Transverse colon (tissue), 4 donors: ENCODE measurements around the gene GOLT1B. TPM values are rescaled to one million over a fixed set of nuclear protein-coding genes. Genes with fewer than 3 reads are reported as not detected.

Experiments used
- DNase-seq: peaks from one replicate; pipeline ENCODE4 v3.0.0-alpha.2; 2019
- H3K27ac ChIP-seq, 4 donors: fragments of 200-600 bp; sonication (generic); 2 replicates each; pipeline ENCODE4 v1.5.1; 2016 to 2018; ENCODE audit warnings: inconsistent platforms in 4 of 4
- H3K27me3 ChIP-seq: fragments of 200-600 bp; sonication (generic); 2 replicates; pipeline ENCODE4 v1.5.1; 2017; ENCODE audit warnings: inconsistent platforms
- H3K36me3 ChIP-seq, 4 donors: fragments of 200-600 bp; sonication (generic); 2 replicates each; pipeline ENCODE4 v1.5.1; 2017 to 2019; ENCODE audit warnings: inconsistent platforms in 4 of 4
- H3K4me1 ChIP-seq, 4 donors: fragments of 200-600 bp; sonication (generic); 2 replicates each; pipeline ENCODE4 v1.5.1; 2017 to 2020; ENCODE audit warnings: inconsistent platforms in 4 of 4
- H3K4me3 ChIP-seq, 4 donors: fragments of 200-600 bp; sonication (generic); 1 replicate in 1 of 4; 2 replicates in 3 of 4; pipeline versions ENCODE4 v1.5.1 to v1.6.1; 2017 to 2019; ENCODE audit warnings: inconsistent platforms in 4 of 4
- H3K9me3 ChIP-seq, 2 donors: fragments of 200-600 bp; sonication (generic); 2 replicates each; pipeline ENCODE4 v1.5.1; 2017 to 2019; ENCODE audit warnings: inconsistent platforms in 2 of 2
- CTCF ChIP-seq, 5 experiments: fragments of 200-600 bp in 3 of 5; fragments of 450-650 bp in 2 of 5; sonication (generic) in 3 of 5; IDR thresholded peaks; 1 replicate in 2 of 5; 2 replicates in 3 of 5; pipeline ENCODE4 v1.5.1; 2016 to 2017; ENCODE audit warnings: antibody characterized with exemption in 5 of 5, inconsistent platforms in 3 of 5, mild to moderate bottlenecking in 2 of 5, moderate library complexity in 1 of 5
- EP300 ChIP-seq: sonication (generic); formaldehyde crosslinking; IDR thresholded peaks from one replicate; pipeline ENCODE4 v1.6.1; 2017; ENCODE audit warnings: antibody characterized with exemption, low read depth
- POLR2A ChIP-seq: fragments of 450-650 bp; IDR thresholded peaks from one replicate; pipeline ENCODE4 v1.6.1; 2016; ENCODE audit warnings: antibody characterized with exemption, mild to moderate bottlenecking, moderate library complexity
- POLR2AphosphoS5 ChIP-seq, 3 donors: sonication (generic); formaldehyde crosslinking; IDR thresholded peaks; one replicate each; pipeline ENCODE4 v1.6.1; 2016; ENCODE audit warnings: antibody characterized with exemption in 3 of 3
- WGBS, 2 donors: methylation state at CpG; one replicate each; pipeline ENCODE4 v1.1.5; 2018; ENCODE audit warnings: low coverage in 1 of 2; 5-methylcytosine and 5-hydroxymethylcytosine counted together
- in situ Hi-C, 4 donors: fragments of 200-750 bp; cut with MboI; loops; one replicate each; pipeline versions ENCODE4 v1.15.0 to v1.15.1; 2017; ENCODE audit warnings: low sequenced_read_pairs in 3 of 4, low pct_ligation_motif_present in 1 of 4, low pct_unique_long_range_greater_than_20kb in 1 of 4
- intact Hi-C: fragments of 100-400 bp; cut with DNase I; formaldehyde crosslinking; loops from one replicate; pipeline ENCODE4 v1.15.1; 2023; ENCODE audit warnings: low total_unique reads
- total RNA-seq, 4 donors: library from RNA; depleted of rRNA; stranded (reverse); fragments of >200 nt; gene quantifications; one replicate each; pipeline ENCODE4 v1.1.0, GENCODE V29; 2016

GOLT1B gene
- total RNA-seq, 4 donors from 2014 or later = 8.6 to 14.6 (median 13.1) TPM

- no peaks in the 10 kb centered on the region for H3K36me3 ChIP-seq
- WGBS, 2 donors = 42 to 53% methylated on average over 4 of the region's 4 CpGs
- intact Hi-C loops (no loop called here), in situ Hi-C loops (no loop called here)
- no peak overlapping the region for H3K27ac ChIP-seq
- TF ChIP-seq POLR2A (no peak), CTCF (IDR thresholded peaks at IDR 0.05) (no peak), EP300 (no peak), POLR2AphosphoS5 (IDR thresholded peaks at IDR 0.05) (no peak)
- no peaks in the 10 kb centered on the region for H3K27me3 ChIP-seq
- H3K4me3 ChIP-seq = no peak overlapping the region
- DNase-seq = no peak
- H3K4me1 ChIP-seq = peaks cover 0 to 4% (median 0%) of the 10 kb centered on the region in 4 donors
- H3K9me3 ChIP-seq = no peaks in the 10 kb centered on the region
Observed at GRCh38 chr12:21551841-21552465, 50.4 kb downstream of the GOLT1B start.

GRCh38 chr12:21552635-21553328, 51.2 kb downstream of the GOLT1B start:
- intact Hi-C loops = no loop called here
- H3K4me1 ChIP-seq = peaks cover 0 to 4% (median 0%) of the 10 kb centered on the region in 4 donors
- no peaks in the 10 kb centered on the region for H3K9me3 ChIP-seq
- H3K36me3 ChIP-seq = no peaks in the 10 kb centered on the region
- H3K27me3 ChIP-seq = no peaks in the 10 kb centered on the region
- H3K27ac ChIP-seq = no peak overlapping the region
- H3K4me3 ChIP-seq = no peak overlapping the region
- in situ Hi-C loops = no loop called here
- 74 to 76% methylated on average over 3 to 6 of the region's 6 CpGs for WGBS, 2 donors
- TF ChIP-seq POLR2AphosphoS5 (IDR thresholded peaks at IDR 0.05) (no peak), POLR2A (no peak), CTCF (IDR thresholded peaks at IDR 0.05) (no peak), EP300 (no peak)
- DNase-seq = no peak

GRCh38 chr12:21553329-21553675, 51.7 kb downstream of the GOLT1B start:
- DNase-seq = no peak
- no peak for TF ChIP-seq EP300
- TF ChIP-seq POLR2A = no peak
- TF ChIP-seq CTCF (IDR thresholded peaks at IDR 0.05) = no peak
- no peak for TF ChIP-seq POLR2AphosphoS5 (IDR thresholded peaks at IDR 0.05)

GRCh38 chr12:21558100-21558679, 56.6 kb downstream of the GOLT1B start:
- WGBS, 2 donors = 89 to 90% methylated on average over 9 of the region's 9 CpGs
- no peak for DNase-seq
- Histone ChIP-seq H3K4me3 (no peak overlapping the region), H3K9me3 (no peaks in the 10 kb centered on the region), H3K4me1 (no peaks in the 10 kb centered on the region), H3K27me3 (no peaks in the 10 kb centered on the region), H3K36me3 (no peaks in the 10 kb centered on the region), H3K27ac (no peak overlapping the region)
- TF ChIP-seq EP300 (no peak), POLR2A (no peak), POLR2AphosphoS5 (IDR thresholded peaks at IDR 0.05) (no peak), CTCF (IDR thresholded peaks at IDR 0.05) (no peak)
- in situ Hi-C loops (no loop called here), intact Hi-C loops (no loop called here)

More at GRCh38 chr12:21553329-21553675, 51.7 kb downstream of the GOLT1B start:
- H3K36me3 ChIP-seq = no peaks in the 10 kb centered on the region
- H3K27me3 ChIP-seq = no peaks in the 10 kb centered on the region
- H3K4me3 ChIP-seq = no peak overlapping the region
- H3K4me1 ChIP-seq = peaks cover 0 to 4% (median 0%) of the 10 kb centered on the region in 4 donors
- no peaks in the 10 kb centered on the region for H3K9me3 ChIP-seq
- in situ Hi-C loops = no loop called here
- intact Hi-C loops = no loop called here
- no peak overlapping the region for H3K27ac ChIP-seq
